Glomerular endothelial cell (primary cell): ENCODE data around the gene TEKTIP1. TPM values are rescaled to one million over a fixed set of nuclear protein-coding genes. Genes with fewer than 3 reads are reported as not detected.
"Not testable (repeated sequence)": the region's sequence is repeated elsewhere in the genome, so short reads cannot be mapped to it uniquely, and the experiment has no call there.

Source experiments
- DNase-seq: peaks from one replicate; pipeline ENCODE4 v3.0.0-alpha.2; 2011; ENCODE audit warnings: low read depth, low spot score; ENCODE audit errors: extremely low read depth
- total RNA-seq: library from RNA; depleted of rRNA; stranded (reverse); fragments of >200 nt; gene quantifications from 2 replicates; pipeline ENCODE4 v1.2.3, GENCODE V29; 2015

Gene TEKTIP1
- total RNA-seq, 1 donor from 2014 or later, result not detected

- no peak for DNase-seq
Observed at GRCh38 chr19:3555653-3556422, 16.9 kb downstream of the TEKTIP1 start.

- DNase-seq, result no peak
Observed at GRCh38 chr19:3556423-3556977, 17.5 kb downstream of the TEKTIP1 start.

GRCh38 chr19:3556978-3557460, 18.0 kb downstream of the TEKTIP1 start:
- DNase-seq, result no peak

DNA sequence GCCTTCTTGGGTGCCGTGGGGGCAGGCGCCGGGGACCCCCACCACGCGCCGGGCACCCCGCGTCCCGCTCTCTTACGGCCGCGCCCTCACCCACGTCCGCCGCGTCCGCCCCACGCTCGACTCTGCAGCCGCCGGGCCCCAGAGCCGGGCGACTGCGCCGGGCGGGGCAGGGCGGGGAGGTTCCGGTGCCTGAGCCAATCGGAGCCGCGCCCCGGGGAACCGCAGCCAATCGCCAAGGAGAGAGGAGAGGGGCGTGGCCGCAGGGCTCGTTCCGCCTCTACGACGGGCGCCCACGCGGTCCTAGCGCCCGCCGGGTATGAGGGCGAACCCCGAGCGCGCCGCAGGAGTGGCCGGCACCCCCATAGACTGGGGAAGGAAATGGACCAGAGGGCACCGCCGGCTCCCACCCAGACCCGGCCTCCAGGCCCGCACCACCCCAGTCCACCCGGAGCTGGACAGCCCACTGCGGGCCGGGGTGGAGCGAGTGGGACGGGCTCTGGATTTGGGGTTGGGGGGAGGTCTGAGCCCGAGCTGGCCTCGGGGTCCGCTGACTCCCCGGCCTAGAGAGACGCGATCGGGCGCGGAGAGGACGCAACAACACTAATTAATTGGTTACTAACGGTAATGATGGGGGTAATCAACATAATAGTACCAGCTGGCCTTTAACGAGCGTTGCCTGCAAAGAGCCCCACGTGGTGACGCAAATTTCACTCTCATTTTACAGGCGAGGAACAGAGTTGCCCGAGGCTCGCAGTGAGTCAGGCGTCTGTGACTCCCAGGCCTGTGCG, 18.7 kb downstream of the TEKTIP1 start, which contains the start of gene MFSD12:
Gene MFSD12, minus strand, starts transcription at position 126 of the 788 bp plus-strand sequence. CDS start 183 bp downstream, outside the sequence.
- no peak for DNase-seq

DNA sequence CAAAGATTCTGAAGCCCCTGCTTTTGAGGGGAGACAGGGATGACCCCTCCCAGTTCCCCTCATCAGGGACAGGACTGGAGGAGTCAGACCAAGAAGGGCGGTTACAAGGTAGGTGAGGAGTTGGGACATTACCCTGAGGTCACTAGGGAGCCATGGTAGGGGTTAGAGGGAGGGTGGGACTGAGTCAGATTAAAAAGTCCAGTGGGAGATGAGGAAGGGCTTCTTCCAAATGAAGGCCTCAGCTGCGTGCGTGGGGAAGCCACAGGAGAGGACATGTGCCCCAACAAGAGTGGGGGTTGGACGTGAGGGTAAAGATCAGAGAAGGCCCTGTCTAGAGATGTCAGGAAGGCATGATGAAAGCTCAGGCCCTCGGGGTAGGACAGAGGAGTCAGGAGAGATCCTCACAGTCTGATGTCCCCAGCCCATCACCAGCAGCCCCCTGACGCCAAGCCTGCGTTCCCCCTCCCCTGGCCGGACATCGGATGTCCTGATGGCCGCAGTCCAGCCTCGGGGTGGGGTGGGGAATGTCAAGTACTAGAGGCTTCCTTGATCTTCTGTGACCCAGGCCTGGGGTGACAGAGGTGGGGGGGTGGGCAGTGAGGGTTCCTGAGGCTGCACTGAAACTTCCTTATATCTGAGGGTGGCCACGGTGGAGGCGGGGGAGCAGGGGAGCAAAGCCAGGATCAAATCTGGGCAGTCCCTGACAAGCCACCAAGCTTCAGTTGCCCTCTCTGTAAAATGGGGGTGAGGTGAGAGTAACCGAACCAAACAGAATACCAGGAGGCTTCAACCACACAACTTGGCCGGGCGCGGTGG, 24.9 kb downstream of the TEKTIP1 start:
- no peak for DNase-seq

- DNase-seq, result no peak
Observed at GRCh38 chr19:3565139-3565538, 26.2 kb downstream of the TEKTIP1 start.

- DNase-seq, result not testable (repeated sequence)
Observed at GRCh38 chr19:3570042-3570441, 31.1 kb downstream of the TEKTIP1 start.

DNA sequence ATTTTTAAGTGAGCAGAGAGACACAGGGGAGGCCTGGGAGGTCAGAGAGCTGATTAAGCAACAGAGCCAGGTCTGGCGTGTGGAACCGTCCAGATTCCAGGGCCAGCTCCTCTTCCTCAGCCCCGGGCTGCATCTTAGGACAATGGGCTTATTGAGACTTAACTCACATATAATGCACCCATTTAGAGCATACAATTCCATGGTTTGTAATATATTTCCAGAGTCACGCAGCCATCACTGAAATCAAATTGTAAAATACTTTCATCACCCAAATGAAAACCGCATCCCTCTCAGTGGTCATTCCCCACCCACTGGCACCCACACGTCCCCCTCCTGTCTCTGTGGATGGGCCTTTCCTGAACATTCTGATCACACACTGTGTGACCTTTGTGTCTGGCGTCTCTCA, 31.6 kb downstream of the TEKTIP1 start:
- no peak for DNase-seq

- DNase-seq, result no peak
Observed at GRCh38 chr19:3572132-3572854, 33.3 kb downstream of the TEKTIP1 start.

GRCh38 chr19:3572855-3573161, 33.8 kb downstream of the TEKTIP1 start, which contains the start of gene HMG20B:
HMG20B (plus strand) TSS chr19:3572944; CDS start chr19:3573310, 366 bp downstream.
- DNase-seq, result no peak

DNA sequence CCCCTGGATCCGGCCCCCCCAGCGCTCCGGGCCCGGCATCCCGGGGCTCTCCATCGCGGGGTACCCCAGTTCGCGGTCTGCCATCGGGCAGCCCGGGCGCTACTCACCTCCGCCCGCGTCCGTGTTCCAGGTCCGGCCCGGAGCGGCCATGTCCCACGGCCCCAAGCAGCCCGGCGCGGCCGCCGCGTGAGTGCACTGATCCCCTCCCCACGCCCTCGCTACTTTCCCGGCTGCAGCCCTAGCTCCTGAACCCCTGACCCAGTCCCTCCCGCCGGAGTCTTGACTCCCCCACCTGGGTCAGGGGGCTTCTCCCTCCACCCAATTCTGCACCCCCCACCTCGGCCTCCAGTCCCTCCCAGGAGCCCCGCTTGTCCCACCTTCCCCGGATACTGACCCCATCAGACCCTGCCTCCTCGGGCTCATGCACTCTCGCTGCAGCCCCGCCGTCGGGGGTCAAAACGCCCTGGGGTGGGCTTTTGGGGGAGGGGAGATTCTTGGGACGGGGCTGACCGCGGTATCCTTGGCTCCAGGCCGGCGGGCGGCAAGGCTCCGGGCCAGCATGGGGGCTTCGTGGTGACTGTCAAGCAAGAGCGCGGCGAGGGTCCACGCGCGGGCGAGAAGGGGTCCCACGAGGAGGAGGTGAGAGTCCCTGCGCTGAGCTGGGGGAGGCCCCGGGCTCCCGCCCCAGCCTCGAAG, 34.3 kb downstream of the TEKTIP1 start:
- no peak for DNase-seq

DNA sequence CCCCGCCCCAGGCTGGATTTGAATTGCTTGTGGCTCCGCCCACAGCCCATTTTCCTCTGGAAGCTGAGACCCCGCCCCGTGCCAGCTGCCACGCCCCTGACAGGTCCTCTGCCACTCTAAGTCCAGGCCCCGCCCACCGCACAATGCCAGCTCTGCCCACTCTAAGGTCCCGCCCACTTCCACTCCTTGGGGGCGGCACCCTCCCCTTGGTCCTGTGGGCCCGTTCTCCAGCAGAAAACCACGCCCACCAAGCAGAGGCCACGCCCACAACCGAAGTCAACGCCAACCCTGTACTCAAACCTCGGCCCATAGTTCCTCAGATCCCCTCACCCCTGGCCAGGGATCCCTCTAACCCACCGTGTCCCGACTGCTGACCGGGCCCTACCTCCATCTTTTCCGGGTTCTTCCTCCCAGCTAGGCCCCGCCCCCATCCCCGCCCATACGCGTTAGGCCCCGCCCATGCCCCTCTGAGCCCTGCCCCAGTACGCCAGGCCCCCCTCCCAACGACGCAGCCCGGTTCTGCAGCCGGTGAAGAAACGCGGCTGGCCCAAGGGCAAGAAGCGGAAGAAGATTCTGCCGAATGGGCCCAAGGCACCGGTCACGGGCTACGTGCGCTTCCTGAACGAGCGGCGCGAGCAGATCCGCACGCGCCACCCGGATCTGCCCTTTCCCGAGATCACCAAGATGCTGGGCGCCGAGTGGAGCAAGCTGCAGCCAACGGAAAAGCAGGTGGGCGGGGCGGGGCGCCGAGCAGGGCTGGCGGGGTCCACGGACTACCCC, 35.1 kb downstream of the TEKTIP1 start:
- DNase-seq, result no peak

- no peak for DNase-seq
Observed at GRCh38 chr19:3575260-3575741, 36.3 kb downstream of the TEKTIP1 start.

GRCh38 chr19:3575949-3576673, 37.1 kb downstream of the TEKTIP1 start:
- DNase-seq, result no peak

- DNase-seq, result no peak
Observed at GRCh38 chr19:3576696-3577443, 37.9 kb downstream of the TEKTIP1 start.

DNA sequence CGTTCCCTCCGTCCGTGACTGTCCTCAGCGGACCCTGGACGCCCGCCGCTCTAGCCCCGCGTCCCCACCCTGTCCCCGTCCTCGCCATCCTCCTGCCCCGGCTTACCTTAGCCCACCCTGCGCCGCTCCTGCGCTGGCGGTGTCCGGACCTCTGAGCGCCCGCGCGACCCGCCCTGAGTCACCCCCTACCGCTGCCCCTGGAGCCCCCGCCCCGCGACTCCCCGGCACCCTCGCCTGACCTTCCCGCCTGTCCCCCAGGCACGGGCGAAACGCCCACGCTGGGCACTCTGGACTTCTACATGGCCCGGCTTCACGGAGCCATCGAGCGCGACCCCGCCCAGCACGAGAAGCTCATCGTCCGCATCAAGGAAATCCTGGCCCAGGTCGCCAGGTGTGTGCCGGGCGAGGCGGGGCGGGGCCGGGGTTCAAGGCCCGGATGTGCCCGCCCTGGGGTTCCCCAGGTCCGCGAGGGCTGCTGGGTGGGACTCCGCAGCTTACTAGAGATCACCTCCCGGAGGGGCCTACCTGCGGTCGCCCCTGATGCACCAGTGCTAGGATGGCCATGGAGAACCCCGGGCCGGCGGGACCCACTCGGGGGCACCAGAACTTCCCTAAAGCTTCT, 38.9 kb downstream of the TEKTIP1 start:
- DNase-seq, result no peak

DNA sequence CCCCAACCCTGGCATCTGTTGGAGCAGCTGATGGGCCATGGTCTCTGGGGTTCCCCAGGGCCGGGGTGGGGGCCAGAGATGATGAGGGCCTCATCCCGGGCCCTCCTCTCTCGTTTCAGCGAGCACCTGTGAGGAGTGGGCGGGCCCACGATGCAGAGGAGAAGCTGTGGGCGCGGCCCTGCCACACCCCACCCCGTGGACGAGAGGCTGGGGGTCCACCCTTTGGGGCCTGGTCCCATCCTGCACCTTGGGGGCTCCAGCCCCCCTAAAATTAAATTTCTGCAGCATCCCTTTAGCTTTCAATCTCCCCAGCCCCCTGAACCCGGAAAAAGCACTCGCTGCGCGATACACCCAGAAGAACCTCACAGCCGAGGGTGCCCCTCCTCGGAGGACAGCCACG, 39.4 kb downstream of the TEKTIP1 start:
- no peak for DNase-seq
